ENCODE results near the gene SYCE3.
"Not testable (repeated sequence)": the region's sequence is repeated elsewhere in the genome, so short reads cannot be mapped to it uniquely, and the experiment has no call there.

Gene SYCE3

DNA sequence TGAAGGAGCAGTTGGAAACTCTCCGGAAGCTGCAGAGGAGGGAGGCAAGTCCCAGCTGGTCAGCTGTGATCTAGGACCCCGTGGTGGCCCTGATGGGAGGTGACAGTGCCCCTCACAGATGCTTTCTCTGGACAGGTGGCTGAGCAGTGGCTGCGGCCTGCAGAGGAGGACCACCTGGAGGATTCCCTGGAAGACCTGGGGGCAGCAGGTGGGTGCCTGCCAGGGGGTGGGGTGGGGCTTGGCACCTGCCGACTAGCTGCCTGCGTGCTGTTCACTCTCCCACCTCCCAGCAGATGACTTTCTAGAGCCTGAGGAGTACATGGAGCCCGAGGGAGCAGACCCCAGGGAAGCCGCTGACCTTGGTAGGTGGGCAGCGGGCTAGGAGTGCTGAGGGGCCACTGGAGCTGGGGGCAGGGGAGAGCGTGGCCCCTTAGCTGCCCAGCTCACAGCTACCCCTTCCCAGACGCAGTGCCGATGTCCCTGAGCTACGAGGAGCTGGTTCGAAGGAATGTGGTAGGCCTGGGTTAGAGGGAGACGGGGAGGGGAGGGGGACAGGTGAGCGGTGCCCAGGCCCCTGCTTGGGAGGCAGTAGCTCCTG, 40.4 kb downstream of the SYCE3 start:
- peaks cover 4% of the 10 kb centered on the region for H3K4me1 ChIP-seq
- H3K36me3 ChIP-seq (ENCODE audit: control insufficient read depth, insufficient read depth, low read length): no peaks in the 10 kb centered on the region
- peaks cover 6% of the 10 kb centered on the region for H3K79me2 ChIP-seq
- no peak overlapping the region for H3K27ac ChIP-seq
- no peak overlapping the region for H3K4me3 ChIP-seq (ENCODE audit: low read depth, low read length)
- no peak overlapping the region for H3K4me2 ChIP-seq (ENCODE audit: low read length)
- TF ChIP-seq, protein P1, sequence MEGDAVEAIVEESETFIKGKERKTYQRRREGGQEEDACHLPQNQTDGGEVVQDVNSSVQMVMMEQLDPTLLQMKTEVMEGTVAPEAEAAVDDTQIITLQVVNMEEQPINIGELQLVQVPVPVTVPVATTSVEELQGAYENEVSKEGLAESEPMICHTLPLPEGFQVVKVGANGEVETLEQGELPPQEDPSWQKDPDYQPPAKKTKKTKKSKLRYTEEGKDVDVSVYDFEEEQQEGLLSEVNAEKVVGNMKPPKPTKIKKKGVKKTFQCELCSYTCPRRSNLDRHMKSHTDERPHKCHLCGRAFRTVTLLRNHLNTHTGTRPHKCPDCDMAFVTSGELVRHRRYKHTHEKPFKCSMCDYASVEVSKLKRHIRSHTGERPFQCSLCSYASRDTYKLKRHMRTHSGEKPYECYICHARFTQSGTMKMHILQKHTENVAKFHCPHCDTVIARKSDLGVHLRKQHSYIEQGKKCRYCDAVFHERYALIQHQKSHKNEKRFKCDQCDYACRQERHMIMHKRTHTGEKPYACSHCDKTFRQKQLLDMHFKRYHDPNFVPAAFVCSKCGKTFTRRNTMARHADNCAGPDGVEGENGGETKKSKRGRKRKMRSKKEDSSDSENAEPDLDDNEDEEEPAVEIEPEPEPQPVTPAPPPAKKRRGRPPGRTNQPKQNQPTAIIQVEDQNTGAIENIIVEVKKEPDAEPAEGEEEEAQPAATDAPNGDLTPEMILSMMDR (IDR thresholded peaks at IDR 0.05): no peak
- H3K9me3 ChIP-seq (ENCODE audit: control insufficient read depth, low read length): no peaks in the 10 kb centered on the region
- no peaks in the 10 kb centered on the region for H3K27me3 ChIP-seq (ENCODE audit: control insufficient read depth, insufficient read depth, low read length)
- H2AFZ ChIP-seq: no peak overlapping the region
- no peak overlapping the region for H3K9ac ChIP-seq

DNA sequence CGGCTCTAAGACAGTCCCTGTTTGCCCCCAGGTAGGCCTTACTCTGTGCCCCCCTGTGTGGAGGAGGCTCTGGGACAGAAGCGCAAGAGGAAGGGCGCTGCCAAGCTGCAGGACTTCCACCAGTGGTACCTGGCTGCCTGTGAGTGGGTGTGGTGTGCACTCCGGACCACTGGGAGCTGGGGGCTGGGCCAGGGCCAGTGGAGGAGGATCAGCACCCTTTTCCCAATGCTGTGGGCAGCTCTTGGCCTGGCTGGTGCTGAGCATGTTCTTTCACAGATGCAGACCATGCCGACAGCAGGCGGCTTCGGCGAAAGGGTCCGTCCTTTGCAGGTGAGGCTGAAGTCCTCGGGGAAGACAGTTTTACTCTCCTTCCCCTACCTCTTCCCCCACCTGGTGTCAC, 41.0 kb downstream of the SYCE3 start:
- Histone ChIP-seq H3K79me2 (peaks cover 12% of the 10 kb centered on the region), H2AFZ (no peak overlapping the region), H3K4me2 (ENCODE audit: low read length) (no peak overlapping the region), H3K9me3 (ENCODE audit: control insufficient read depth, low read length) (no peaks in the 10 kb centered on the region), H3K27me3 (ENCODE audit: control insufficient read depth, insufficient read depth, low read length) (no peaks in the 10 kb centered on the region), H3K9ac (no peak overlapping the region), H3K27ac (no peak overlapping the region), H3K36me3 (ENCODE audit: control insufficient read depth, insufficient read depth, low read length) (no peaks in the 10 kb centered on the region), H3K4me1 (no peaks in the 10 kb centered on the region), H3K4me3 (ENCODE audit: low read depth, low read length) (no peak overlapping the region)
- TF ChIP-seq, protein P1 (IDR thresholded peaks at IDR 0.05): no peak

- no peak overlapping the region for H3K4me3 ChIP-seq (ENCODE audit: low read depth, low read length)
- H2AFZ ChIP-seq: no peak overlapping the region
- no peak overlapping the region for H3K9ac ChIP-seq
- H3K36me3 ChIP-seq (ENCODE audit: control insufficient read depth, insufficient read depth, low read length): no peaks in the 10 kb centered on the region
- H3K9me3 ChIP-seq (ENCODE audit: control insufficient read depth, low read length): no peaks in the 10 kb centered on the region
- peaks cover 17% of the 10 kb centered on the region for H3K79me2 ChIP-seq
- no peaks in the 10 kb centered on the region for H3K4me1 ChIP-seq
- TF ChIP-seq, protein P1 (IDR thresholded peaks at IDR 0.05): no peak
- no peak overlapping the region for H3K27ac ChIP-seq
- H3K27me3 ChIP-seq (ENCODE audit: control insufficient read depth, insufficient read depth, low read length): no peaks in the 10 kb centered on the region
- H3K4me2 ChIP-seq (ENCODE audit: low read length): no peak overlapping the region
Observed at GRCh38 chr22:50520826-50521453, 41.8 kb downstream of the SYCE3 start.

GRCh38 chr22:50520184-50520583, 42.5 kb downstream of the SYCE3 start:
- H3K4me2 ChIP-seq (ENCODE audit: low read length); H3K27ac ChIP-seq; H3K27me3 ChIP-seq (ENCODE audit: control insufficient read depth, insufficient read depth, low read length); H3K9me3 ChIP-seq (ENCODE audit: control insufficient read depth, low read length); H3K4me1 ChIP-seq; H3K9ac ChIP-seq; H2AFZ ChIP-seq; H3K4me3 ChIP-seq (ENCODE audit: low read depth, low read length); H3K36me3 ChIP-seq (ENCODE audit: control insufficient read depth, insufficient read depth, low read length): not testable (repeated sequence)
- H3K79me2 ChIP-seq: peaks cover 20% of the 10 kb centered on the region

- no peak overlapping the region for H3K27ac ChIP-seq
- TF ChIP-seq, protein P1 (IDR thresholded peaks at IDR 0.05): no peak
- no peak overlapping the region for H3K4me2 ChIP-seq (ENCODE audit: low read length)
- H3K36me3 ChIP-seq (ENCODE audit: control insufficient read depth, insufficient read depth, low read length): no peaks in the 10 kb centered on the region
- H3K4me3 ChIP-seq (ENCODE audit: low read depth, low read length): no peak overlapping the region
- H3K27me3 ChIP-seq (ENCODE audit: control insufficient read depth, insufficient read depth, low read length): no peaks in the 10 kb centered on the region
- H3K79me2 ChIP-seq: peaks cover 20% of the 10 kb centered on the region
- H2AFZ ChIP-seq: no peak overlapping the region
- H3K9ac ChIP-seq: no peak overlapping the region
- no peaks in the 10 kb centered on the region for H3K9me3 ChIP-seq (ENCODE audit: control insufficient read depth, low read length)
- no peaks in the 10 kb centered on the region for H3K4me1 ChIP-seq
Observed at GRCh38 chr22:50519151-50519550, 43.6 kb downstream of the SYCE3 start.
